Activated CD4-positive, CD25-positive, alpha-beta regulatory T cell (primary cell): ENCODE results near the gene MANBA.
"Not testable (repeated sequence)": the region's sequence is repeated elsewhere in the genome, so short reads cannot be mapped to it uniquely, and the experiment has no call there.

ENCODE experiments used
- DNase-seq, 4 experiments: peaks; one replicate each; lab custom pipeline; 2025; lab: John Stamatoyannopoulos, UW

MANBA gene

DNA sequence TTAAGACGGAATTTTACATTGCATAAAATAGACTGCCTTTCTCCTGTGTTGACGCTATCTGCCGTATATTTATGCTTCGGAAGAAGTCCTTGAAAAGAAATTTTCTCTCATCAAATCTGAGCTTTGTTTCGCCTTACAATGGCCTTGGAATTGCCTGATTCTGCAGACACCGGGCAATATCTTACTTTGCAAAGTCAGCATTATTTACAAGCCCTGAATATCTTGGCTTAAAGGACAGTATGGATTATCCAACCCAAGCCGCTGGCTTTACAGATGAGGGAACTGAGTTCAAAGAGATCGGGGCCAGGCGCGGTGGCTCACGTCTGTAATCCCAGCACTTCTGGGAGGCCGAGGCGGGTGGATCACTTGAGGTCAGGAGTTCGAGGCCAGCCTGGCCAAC is 1.1 kb upstream of the MANBA start:
- DNase-seq = no peak

DNA sequence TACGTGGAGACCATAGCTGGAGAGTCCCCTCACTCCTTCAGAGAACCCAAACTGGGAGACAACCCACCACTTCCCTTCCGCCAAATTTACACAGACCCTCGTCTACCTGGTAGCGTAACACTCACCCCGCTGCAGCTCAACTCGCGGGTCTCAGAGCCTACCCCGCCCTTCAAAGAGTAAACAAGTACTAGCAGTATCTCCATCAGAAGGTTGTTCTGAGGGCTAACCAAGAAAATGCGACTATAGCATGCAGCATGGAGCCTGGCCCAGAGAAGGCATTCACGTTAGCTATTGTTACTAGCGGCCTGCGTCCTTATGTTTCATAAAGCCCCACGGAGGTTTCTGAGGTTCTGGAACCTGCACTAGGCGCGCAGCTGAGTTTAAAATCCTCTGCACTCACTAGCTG is 531 bp upstream of the MANBA start:
- DNase-seq = no peak

DNA sequence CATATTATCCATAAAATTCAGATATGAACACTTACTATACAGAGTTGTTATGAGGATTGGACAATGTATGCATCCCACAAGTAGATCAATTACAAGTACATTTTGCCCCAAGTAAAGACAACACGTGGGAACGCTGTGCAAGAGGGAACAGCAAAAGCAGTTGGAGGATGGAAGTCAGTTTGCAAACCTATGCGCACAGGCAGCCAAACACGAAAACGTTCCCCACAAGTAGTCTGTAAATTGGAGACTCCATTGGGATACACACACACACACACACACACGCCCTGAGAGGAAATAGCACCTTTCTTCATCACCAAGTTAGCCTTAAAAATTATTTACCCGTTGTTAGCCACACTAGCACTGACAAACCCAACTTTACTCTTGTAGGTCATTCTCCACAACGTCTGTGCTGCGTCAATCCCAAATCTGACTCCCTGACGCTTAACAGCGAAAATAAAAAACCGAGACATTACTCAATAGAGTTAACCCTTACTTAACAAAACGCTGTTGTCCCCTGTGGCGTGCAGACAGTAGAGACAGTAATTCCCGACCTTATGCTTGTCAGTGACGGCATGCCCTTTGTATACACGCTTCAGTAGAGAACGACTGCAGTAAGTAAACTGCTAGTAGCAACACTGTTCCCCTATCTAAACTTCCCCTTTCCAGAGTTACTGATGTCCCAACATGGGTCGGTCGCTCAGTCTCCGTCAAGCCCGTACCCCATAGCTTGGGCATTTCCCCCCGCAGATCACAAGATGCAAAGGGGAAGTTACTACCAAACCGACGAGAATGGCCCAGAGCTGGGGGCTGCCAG is 730 bp downstream of the MANBA start:
- DNase-seq = no peak

DNA sequence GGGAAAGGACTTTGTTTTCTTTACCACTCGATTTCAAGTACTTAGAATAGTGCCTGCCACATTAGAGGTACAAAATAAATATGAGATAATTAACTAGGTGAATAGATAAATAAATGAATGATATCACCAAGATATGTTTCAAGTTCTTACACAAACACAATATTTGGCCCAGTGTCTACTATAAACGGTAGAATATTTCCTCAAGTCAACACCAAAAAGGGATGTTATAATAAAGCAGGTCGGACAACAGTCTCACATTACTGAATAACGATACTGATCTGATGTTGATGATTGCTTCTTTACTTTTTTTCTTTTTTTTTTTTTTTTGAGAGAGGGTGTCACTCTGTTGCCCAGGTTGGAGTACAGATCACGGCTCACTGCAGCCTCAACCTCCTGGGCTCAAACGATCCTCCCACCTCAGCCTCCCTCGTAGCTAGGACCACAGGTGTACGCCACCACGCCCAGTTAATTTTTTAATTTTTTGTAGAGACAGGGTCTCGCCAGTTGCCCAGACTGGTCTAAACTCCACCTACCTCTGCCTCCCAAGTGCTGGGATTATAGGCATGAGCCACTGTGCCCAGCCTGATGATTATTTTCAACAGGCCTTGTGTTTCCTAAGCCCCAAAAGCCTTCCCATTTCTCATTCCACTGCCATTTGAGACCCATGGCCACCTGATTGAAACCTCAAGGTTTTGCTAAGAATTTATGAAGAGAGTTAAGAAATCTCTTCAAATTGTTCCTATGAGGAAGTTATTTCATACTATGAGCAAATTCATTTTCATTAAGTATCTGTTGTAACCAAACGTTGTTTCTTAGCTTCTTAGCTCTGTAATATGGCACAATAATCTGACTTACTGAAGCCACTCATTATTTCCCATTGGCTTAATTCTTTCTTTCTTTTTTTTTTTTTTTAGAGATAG is 2.3 kb downstream of the MANBA start:
- DNase-seq = no peak

DNA sequence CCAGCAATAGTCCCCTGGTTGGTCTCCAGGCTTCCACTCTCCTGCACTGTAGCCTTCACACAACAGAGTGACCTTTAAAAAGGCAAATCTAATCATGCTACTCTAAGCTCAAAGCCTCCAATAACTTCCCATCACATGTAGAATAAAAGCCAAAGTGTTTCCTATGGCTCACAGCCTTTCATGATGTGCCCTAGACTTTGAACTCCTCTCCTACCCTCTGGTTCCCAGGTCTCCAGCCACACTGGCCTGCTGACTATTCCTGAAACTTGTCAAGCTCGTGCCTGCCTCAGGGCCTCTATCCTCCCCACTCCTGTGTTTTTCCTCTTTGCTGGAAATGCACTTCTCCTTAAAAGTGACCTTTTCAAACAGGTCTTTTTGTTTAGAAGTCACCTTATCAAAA is 3.1 kb downstream of the MANBA start:
- DNase-seq = no peak

DNA sequence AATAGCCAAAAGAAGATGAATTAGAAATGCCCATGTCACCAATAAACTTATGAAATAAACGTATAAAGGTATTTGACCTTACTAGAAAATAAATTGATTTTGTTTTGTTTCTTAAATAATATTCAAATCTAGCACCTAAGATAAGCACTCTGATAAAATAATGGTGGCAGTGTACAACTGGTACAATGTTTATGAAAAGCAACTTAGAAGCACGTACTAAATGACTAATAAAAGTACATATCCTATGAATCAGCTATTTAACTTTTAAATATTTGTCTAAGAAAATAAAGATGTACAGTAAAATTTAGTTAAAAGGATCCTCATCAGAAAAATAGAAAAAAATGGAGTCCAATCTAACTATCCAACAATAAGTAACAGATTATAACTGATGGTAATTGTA is 6.7 kb downstream of the MANBA start:
- DNase-seq = no peak

DNA sequence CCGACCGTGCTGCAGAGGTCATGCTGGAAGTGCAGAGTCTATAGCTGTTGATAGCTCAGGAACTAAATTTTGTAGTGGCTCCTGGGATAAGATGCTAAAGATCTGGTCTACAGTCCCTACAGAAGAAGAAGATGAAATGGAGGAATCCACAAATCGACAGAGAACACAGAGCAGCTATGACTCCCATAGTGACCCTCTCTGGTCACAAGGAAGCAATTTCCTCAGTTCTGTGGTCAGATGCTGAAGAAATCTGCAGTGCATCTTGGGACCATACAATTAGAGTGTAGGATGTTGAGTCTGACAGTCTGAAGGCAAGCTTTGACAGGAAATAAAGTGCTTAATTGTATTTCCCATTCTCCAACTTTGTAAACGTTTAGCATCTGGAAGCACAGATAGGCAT is 8.8 kb downstream of the MANBA start:
- no peak for DNase-seq

DNA sequence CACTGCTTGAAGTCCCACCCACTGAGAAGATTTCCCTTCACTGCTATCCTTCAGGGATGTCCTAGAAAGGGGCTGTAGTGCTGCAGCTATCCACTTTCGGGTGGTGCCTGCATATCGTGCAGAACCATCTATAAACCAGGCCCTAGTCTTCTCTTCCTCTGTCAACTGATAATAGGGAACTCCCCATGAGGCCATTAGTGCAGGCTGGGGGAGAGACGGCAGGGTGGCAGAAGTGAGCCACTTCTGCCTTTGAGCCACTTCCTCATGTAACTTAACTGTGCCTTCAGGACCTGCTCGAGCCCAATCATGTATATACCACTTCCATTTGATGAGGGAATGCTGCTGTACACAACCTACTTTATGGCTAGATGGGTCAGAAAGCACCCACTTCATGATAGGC is 17.4 kb downstream of the MANBA start:
- not testable (repeated sequence) for DNase-seq

DNA sequence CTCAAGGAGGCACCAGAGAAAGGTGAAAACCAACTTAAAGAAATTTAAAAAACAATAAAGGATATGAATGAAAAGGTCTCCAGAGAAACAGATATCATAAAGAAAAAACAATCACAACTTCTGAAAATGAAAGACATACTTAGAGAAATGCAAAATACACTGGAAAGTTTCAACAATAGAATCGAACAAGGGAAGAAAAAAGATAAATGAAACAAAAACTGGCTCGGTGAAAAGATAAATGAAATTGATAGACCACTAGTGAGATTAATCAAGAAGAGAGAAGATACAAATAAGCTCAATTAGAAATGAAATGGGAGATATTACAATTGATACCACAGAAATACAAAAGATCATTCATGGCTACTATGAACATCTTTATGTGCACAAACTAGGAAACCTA is 22.0 kb downstream of the MANBA start:
- not testable (repeated sequence) for DNase-seq

DNA sequence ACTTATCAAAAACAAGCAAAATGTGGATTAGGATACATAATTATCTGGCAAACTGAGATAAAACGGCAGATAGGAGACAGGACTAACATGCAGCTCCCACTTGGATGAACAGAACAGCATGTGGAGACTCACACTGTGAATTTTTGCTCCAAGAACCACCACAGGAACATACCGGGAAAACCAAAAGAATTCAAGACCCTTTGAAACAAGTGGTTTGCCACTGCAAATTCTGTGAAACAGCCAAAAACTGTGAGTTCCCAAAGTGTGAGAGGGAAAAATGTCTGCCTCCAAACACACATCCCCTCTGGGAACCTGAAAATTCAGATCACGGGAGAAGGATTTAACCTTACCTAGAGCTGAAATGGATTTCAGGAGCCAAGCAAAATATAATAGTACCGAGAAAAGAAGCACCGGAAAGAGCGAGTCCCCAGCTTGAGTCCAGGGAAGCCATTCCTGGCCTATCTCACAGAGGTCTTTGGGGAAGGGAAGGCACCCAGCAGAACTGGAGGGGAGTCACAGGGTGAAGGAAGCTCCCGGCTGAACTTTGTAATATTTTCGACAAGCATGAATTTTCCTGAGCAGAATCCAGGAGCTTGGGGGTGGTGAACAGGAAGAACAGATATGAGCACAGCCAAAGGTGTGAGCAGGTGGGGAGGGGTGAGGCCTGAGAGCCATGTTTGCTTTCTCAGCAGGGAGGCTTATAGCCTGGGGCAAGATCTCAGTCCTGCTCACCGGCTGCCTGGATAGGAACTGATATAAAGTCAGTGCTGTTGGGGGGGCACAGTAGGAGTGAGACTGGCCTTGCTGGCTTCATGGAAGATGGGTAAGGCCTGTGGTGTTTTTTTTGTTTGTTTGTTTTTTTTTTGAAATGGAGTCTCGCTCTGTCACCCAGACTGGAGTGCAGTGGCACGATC is 23.9 kb downstream of the MANBA start:
- DNase-seq = no peak

DNA sequence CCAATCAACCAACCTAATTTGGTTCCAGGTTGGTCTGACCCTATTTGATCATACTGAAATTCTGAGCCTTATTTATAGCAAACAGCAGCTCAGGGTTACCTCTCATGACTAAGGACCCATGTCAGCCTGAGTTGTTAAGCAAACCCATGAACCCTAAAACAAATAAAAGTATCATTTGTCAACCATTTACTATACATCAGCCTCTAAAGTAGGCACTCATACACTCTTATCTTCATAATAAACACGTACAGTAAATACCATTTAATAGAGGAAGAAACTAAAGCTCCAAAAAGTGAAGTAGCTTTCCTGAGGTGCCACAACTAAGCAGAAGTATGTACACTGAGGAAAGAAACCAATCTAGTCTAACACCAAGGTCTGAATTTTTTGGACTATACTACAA is 25.2 kb downstream of the MANBA start:
- no peak for DNase-seq

DNA sequence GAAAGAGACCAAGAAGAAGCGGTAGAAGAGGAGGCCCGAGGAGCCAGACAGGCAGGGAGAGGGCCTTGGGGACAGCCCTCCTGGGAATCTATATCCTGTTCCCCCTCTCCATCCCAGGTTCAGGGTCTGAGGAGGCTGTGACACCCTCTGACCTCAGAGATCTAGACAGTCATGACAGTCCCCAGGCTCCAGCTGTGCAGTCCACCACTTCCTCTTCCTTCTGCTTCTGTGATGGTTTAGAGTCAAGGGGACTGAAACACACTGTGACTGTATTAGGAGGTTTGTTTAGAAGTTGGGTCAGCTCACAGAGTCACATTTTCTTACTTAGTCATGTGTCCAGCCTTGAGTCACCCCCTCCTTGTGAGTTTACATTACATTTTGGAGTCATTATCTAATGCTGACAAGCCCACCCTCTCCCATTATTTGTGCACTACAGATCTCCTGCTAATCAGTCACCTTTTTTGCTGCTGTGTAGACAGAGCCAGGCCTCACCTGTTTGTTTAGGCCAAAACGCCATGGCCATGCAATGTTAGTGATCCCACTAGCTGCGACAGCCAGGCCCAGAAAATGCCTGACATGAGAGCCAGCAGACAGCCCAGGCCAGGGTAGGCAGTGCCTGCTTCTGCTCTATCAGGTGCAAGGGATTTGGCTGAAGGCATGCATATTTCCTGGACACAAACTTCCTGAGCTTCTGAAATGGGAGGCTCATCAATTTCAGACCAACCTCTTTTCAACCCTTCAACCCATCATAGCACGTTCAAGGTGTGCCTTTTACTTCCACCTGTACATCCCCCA is 26.0 kb downstream of the MANBA start:
- no peak for DNase-seq

DNA sequence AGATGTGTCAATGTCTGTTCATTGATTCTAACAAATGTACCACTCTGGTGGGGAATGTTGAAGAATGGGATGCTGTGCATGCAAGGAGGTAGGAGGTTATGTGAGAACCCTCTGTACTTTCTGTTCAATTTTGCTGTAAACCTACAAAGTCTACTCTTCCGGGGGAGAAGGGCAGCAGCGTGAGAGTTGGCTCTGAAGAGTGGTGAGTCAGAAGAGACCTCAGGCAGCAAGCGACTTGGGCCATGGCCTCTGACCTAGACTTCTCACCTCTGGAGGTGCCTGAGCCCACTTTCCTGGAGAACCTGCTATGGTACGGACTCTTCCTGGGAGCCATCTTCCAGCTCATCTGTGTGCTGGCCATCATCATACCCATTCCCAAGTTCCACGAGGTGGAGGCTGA is 26.7 kb downstream of the MANBA start:
- no peak for DNase-seq

DNA sequence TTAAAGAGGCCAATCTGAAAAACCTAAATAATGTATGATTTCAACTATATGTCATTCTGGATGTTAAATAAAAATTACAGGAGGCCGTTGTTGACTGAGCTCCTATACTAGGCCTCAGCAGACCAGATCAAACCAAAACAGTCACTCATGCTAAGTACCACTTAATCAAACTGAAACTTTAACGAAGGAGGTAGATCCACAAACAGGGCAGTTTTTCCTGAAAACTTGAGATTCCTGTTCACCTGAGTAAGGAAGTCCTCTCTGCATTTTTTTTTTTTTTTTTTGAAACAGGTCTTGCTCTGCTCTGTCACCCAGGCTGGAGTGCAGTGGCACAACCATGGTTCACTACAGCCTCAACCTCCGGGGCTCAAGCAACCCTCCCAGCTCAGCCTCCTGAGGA is 27.7 kb downstream of the MANBA start:
- DNase-seq = no peak

DNA sequence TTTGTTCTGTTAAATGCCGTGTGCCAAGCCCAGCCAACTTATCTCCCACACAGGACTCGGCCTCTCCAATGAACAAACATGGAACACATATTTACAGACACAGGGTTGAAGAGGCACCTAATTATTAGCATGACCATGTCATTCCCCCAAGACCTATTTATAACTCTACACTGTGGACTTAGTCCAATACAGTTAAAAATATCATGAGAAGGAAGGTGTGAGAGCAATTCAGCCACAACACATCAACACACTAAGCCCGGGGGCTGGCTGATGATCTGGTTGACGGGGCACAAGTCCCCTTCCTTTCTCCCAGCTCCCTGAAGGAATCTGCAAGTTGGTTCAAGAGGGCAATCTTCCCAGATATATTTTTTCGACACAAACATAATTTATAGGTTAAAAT is 28.1 kb downstream of the MANBA start:
- no peak for DNase-seq

DNA sequence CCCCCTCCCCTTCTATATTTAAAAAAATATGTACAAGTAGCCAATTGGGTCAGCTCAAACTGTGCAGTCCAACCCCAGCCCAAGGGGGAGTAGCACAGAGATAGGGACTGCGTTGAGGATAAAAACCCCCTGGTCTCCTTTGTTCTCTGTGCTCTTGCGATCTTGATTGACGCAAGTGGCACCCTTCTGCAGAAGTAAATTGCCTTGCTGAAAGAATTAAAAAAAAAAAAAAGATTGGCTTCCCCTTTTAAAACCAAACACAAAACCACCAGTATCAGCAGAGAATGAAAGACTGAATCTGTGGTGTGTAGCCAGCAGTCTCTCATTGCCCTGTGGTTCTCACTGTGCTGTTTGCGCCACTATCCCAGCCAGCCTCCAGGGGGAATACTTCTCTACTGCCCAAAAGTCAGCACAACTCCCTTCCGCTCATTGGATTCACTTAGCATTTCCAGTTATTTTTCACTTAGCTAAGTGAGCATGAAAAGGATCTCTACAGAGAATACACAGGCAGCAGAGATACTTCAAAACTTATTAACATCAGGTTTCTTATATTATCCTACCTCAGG is 29.7 kb downstream of the MANBA start:
- DNase-seq = no peak

DNA sequence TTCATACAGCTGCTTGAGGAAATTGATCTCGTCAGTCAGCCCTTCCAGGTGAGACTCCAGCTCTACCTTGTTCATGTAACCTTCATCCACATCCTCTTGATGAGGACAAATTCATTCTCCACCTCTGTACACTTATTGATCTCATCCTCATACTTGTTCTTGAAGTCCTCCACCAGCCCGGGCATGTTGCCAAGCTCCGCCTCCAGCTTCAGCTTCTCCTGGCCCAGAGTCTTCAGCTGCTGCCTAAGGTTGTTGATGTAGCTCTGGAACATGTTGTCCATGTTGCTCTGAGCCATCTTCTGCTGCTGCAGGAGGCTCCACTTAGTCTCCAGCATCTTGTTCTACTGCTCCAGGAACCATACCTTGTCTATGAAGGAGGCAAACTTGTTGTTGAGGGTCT is 31.3 kb downstream of the MANBA start:
- not testable (repeated sequence) for DNase-seq

DNA sequence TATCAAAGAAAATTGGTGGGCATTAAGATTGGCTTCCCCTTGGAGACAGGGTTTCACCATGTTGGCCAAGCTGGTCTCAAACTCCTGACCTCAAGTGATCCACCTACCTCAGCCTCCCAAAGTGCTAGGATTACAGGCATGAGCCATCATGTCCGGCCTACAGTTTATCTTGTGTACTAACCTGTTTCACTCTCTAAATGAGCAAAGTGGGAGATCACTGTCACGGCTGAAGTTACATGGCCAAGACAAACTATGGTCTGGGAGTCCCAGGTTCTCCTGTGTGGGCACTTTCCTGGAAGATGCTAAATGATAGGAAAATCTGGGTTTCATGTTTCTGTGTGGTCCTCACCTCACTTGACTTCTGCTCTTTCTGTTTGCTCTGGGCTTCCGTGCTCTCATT is 33.8 kb downstream of the MANBA start:
- DNase-seq = not testable (repeated sequence)

DNA sequence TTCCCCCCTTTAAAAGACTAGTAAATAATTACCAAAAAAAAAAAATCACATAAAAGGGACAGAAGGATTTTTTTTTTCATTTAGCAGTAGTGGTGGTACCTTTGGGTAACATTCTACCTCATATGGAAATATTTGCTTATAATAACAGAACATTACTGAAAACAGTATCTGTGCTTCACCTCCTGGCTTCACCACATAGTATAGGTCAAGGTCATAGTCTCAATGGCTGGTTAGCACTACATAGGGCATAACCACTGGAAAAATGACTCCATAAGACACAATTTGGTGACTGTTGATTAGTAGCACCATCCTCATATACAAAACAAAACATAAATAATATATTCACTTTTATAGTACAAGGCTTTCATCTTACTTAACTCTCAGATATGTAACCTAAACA is 34.7 kb downstream of the MANBA start:
- no peak for DNase-seq

DNA sequence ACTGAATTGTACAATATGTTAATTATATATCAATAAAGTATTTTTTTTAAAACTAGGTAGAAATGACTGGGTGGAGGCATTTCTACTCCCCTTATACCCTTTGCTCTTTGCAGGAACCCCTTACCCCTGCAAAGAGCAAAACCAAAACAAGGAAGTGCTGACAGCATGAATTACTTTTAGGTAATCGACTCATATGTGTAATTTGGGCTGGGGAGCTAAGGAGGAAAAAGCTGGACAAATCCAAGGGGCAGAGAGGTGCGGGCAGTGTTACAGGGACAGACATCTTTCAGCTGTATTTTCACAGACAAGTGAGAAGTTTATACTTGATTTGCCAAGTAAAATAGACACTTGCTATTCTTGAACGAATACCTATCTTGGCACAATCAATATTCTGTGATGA is 35.5 kb downstream of the MANBA start:
- DNase-seq = no peak

DNA sequence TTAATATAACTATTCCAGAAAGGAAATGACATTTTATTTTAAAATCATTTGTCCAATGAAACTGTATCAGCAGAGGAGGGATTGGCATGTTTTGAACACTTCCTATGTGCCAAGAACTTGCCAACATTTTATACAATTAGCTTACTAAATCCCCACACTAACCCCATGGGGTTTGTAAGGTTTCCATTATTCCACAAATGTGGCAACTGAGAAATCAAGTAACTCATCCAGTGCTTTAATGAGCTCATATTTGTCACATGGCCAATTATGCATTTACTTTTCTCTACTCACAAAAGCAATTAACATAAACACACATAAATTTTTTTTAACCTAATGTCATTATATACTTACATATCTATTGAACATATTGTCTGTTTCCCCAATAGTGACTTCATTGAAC is 37.3 kb downstream of the MANBA start:
- DNase-seq = no peak
